Measurements from ENCODE around the gene CDK5R1.

CDK5R1 gene

DNA sequence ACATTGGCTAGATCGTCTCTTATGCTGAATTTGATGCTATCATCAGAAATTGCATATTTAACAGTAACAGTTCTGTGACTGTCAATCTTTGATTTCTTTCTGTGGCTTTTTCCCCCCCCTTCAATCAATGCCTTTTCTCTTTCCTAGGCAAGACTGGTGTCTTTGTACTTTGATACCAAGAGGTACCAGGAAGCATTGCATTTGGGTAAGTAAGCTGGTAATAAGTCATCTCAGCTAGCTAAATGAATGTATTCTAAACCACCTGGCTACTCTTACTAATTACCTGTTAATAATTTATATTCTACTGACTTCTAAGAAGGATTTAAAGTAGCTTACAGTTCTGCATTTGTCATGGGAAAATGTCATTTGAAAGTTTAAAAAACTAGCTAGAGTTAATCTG, 22.4 kb upstream of the CDK5R1 start:
- no peak for DNase-seq
- TF ChIP-seq, protein P1, sequence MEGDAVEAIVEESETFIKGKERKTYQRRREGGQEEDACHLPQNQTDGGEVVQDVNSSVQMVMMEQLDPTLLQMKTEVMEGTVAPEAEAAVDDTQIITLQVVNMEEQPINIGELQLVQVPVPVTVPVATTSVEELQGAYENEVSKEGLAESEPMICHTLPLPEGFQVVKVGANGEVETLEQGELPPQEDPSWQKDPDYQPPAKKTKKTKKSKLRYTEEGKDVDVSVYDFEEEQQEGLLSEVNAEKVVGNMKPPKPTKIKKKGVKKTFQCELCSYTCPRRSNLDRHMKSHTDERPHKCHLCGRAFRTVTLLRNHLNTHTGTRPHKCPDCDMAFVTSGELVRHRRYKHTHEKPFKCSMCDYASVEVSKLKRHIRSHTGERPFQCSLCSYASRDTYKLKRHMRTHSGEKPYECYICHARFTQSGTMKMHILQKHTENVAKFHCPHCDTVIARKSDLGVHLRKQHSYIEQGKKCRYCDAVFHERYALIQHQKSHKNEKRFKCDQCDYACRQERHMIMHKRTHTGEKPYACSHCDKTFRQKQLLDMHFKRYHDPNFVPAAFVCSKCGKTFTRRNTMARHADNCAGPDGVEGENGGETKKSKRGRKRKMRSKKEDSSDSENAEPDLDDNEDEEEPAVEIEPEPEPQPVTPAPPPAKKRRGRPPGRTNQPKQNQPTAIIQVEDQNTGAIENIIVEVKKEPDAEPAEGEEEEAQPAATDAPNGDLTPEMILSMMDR (IDR thresholded peaks at IDR 0.05; ENCODE audit: low read length) = no peak
- TF ChIP-seq EZH2 (optimal IDR thresholded peaks at IDR 0.05; ENCODE audit: low read depth, low read length) (no peak), EZH2phosphoT487 (IDR thresholded peaks at IDR 0.05; ENCODE audit: low read length) (no peak)
- no peaks in the 10 kb centered on the region for H3K4me1 ChIP-seq (ENCODE audit: low read length)
- no peak overlapping the region for H3K9ac ChIP-seq (ENCODE audit: low read length)
- H3K9me2 ChIP-seq (replicated peaks; ENCODE audit: insufficient read depth, low read length) = no peaks in the 10 kb centered on the region
- no peak overlapping the region for H3K4me2 ChIP-seq (ENCODE audit: low read depth, low read length)
- H3K79me2 ChIP-seq (ENCODE audit: low read length) = peaks cover 90% of the 10 kb centered on the region
- H3K27me3 ChIP-seq (replicated peaks; ENCODE audit: insufficient read depth, low read length) = no peaks in the 10 kb centered on the region
- H4K20me1 ChIP-seq (ENCODE audit: insufficient read depth, low read length) = peaks cover 24% of the 10 kb centered on the region
- H3F3A ChIP-seq (ENCODE audit: insufficient read depth, low read length) = peaks cover 5% of the 10 kb centered on the region
- H3K4me3 ChIP-seq (ENCODE audit: low read length) = no peak overlapping the region
- H3K36me3 ChIP-seq (replicated peaks; ENCODE audit: insufficient read depth, low read length) = peaks cover 31% of the 10 kb centered on the region
- no peaks in the 10 kb centered on the region for H3K9me3 ChIP-seq (replicated peaks; ENCODE audit: insufficient read depth, low read length)
- H2AFZ ChIP-seq (ENCODE audit: low read length) = no peak overlapping the region
- H3K27ac ChIP-seq (ENCODE audit: low read length) = no peak overlapping the region

- H3K9ac ChIP-seq (ENCODE audit: low read length) = no peak overlapping the region
- no peak overlapping the region for H3K4me2 ChIP-seq (ENCODE audit: low read depth, low read length)
- peaks cover 82% of the 10 kb centered on the region for H3K79me2 ChIP-seq (ENCODE audit: low read length)
- peaks cover 36% of the 10 kb centered on the region for H3K36me3 ChIP-seq (replicated peaks; ENCODE audit: insufficient read depth, low read length)
- H3F3A ChIP-seq (ENCODE audit: insufficient read depth, low read length) = 0 out of 2 replicates have a peak, but pooled peaks cover 3% of the 10 kb centered on the region
- H4K20me1 ChIP-seq (ENCODE audit: insufficient read depth, low read length) = peaks cover 18% of the 10 kb centered on the region
- no peaks in the 10 kb centered on the region for H3K9me3 ChIP-seq (replicated peaks; ENCODE audit: insufficient read depth, low read length)
- no peaks in the 10 kb centered on the region for H3K9me2 ChIP-seq (replicated peaks; ENCODE audit: insufficient read depth, low read length)
- H3K4me1 ChIP-seq (ENCODE audit: low read length) = no peaks in the 10 kb centered on the region
- H3K4me3 ChIP-seq (ENCODE audit: low read length) = no peak overlapping the region
- no peak overlapping the region for H2AFZ ChIP-seq (ENCODE audit: low read length)
- H3K27me3 ChIP-seq (replicated peaks; ENCODE audit: insufficient read depth, low read length) = no peaks in the 10 kb centered on the region
- TF ChIP-seq EZH2phosphoT487 (IDR thresholded peaks at IDR 0.05; ENCODE audit: low read length) (no peak), EZH2 (optimal IDR thresholded peaks at IDR 0.05; ENCODE audit: low read depth, low read length) (no peak)
- TF ChIP-seq, protein P1 (IDR thresholded peaks at IDR 0.05; ENCODE audit: low read length) = no peak
- H3K27ac ChIP-seq (ENCODE audit: low read length) = no peak overlapping the region
- no peak for DNase-seq
Measured at GRCh38 chr17:32467949-32468348, 18.8 kb upstream of the CDK5R1 start.

DNA sequence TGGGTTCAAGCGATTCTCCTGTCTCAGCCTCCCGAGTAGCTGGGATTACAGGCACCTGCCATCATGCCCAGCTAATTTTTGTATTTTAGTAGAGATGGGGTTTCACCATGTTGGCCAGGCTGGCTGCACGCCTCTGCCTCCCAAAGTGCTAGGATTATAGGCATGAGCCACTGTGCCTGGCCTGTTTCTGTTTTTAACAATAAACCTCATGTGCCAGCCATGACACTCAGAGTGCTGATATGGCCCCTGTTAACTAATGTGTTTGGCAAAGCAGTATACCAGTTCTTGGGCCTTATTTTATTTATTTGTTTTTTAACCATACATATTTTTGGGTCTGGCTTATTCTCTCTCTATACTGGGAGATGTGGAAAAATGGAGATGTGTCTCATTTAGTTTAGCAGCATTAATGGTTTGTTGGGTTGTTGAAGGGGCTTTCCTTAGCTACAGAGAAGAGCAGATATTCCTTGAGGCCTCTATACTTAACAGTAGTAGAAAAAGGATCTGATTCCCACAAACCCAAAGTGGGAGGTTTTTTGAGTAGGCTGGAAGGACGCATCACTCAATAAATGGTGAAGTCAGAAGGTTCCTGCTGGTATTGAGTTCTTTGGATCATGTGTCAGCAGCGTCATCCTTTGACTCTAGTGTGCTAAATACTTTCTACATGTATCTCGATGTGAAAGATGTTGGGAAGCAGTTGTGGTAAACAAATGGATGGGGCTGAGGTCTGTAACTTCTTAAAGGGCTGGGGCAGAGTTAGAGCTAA, 16.2 kb upstream of the CDK5R1 start:
- H3K9me2 ChIP-seq (replicated peaks; ENCODE audit: insufficient read depth, low read length) = no peaks in the 10 kb centered on the region

More for the DNA sequence above, 16.2 kb upstream of the CDK5R1 start:
- Histone ChIP-seq H3K36me3 (replicated peaks; ENCODE audit: insufficient read depth, low read length) (peaks cover 39% of the 10 kb centered on the region), H3K27me3 (replicated peaks; ENCODE audit: insufficient read depth, low read length) (no peaks in the 10 kb centered on the region), H3K9ac (ENCODE audit: low read length) (no peak overlapping the region), H4K20me1 (ENCODE audit: insufficient read depth, low read length) (peaks cover 10% of the 10 kb centered on the region; the same call in 1 of the 2 replicates), H3K79me2 (ENCODE audit: low read length) (peaks cover 68% of the 10 kb centered on the region), H3K4me2 (ENCODE audit: low read depth, low read length) (no peak overlapping the region), H3K4me1 (ENCODE audit: low read length) (no peaks in the 10 kb centered on the region), H2AFZ (ENCODE audit: low read length) (no peak overlapping the region), H3K9me3 (replicated peaks; ENCODE audit: insufficient read depth, low read length) (no peaks in the 10 kb centered on the region), H3K27ac (ENCODE audit: low read length) (no peak overlapping the region), H3K4me3 (ENCODE audit: low read length) (no peak overlapping the region), H3F3A (ENCODE audit: insufficient read depth, low read length) (peaks cover 3% of the 10 kb centered on the region; the same call in 1 of the 2 replicates)
- TF ChIP-seq EZH2 (optimal IDR thresholded peaks at IDR 0.05; ENCODE audit: low read depth, low read length) (no peak), EZH2phosphoT487 (IDR thresholded peaks at IDR 0.05; ENCODE audit: low read length) (no peak)
- TF ChIP-seq, protein P1 (IDR thresholded peaks at IDR 0.05; ENCODE audit: low read length) = no peak
- no peak for DNase-seq
